Stimulated activated CD4-positive, alpha-beta T cell treated with anti-CD3 and anti-CD28 coated beads, Interleukin-2, amount 100 ng/mL, for 24 hours (primary cell): ENCODE data around the gene TMEM164.

Experiments
- DNase-seq, 2 donors: peaks; one replicate each; pipeline ENCODE4 v3.0.0-alpha.2; 2020

Gene TMEM164

DNA sequence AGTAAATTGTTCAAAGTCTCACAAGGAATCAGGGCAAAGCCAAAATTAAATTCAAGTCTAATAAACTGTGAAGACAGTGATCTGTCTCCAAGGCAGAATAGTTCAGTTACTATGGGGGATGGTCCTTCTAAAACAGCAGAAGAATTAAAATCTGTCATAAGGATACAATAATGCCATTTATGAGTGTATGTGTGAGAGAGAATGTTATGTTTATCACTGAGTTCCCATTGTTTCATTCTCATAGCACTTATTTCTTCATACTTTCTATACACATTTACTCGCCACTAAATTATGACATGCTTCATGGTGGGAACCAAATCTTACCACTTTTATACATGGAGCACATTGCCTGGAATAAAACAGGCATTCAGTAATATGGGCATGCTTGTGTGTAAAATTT is 212.5 kb downstream of the TMEM164 start:
- DNase-seq = no peak

DNA sequence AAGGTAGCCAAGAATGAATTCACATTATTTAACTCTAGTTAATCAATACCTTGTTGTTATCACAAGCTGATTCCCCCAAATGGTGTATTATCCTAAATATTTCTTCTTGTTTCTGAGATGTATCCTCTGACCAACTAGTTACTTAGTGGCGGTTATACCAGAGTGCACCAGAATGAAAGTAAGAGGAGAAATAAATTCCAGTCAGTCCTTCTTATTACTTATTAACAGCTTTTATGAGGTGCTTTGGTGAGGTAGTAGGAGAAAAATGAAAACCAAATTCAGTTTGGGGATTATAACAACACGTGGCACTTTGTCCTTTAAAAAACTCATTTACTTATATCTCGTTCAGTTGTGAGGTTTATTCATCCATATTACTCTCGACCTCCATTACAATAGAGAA is 213.1 kb downstream of the TMEM164 start:
- no peak for DNase-seq

DNA sequence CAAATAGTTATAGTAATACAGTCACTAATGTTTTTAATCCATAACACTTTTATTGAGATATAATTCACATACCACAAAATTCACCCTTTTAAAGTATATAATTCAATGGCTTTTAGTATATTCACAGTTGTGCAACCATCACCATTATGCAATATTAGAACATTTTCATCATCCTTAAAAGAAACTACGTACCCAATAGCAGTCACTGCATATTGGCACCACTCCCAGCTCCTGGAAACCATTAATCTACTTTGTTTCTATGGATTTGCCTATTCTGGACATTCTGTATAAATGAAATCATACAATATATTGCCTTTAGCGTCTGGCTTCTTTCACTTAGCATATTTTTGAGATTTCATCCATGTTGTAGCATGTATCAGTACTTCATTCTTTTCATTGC is 215.7 kb downstream of the TMEM164 start:
- no peak for DNase-seq

DNA sequence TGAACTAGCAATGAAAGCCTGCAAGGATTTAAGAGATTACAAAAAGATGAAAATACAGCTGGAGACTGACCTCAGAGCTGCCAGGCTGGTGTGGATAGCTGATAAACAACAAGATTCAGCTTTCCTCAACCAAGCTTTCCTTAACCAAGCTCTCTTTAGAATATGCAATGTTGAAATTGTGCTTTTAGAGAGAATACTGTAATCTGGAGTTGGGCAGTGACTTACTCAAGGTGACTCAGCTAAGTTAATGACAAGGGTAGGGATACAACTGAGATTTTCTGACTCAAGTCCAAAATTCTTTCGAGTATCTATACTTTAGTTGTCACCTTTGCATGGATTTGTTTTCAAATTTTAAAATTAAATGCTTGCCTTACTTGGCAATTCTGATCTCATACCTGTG is 217.0 kb downstream of the TMEM164 start:
- no peak for DNase-seq

DNA sequence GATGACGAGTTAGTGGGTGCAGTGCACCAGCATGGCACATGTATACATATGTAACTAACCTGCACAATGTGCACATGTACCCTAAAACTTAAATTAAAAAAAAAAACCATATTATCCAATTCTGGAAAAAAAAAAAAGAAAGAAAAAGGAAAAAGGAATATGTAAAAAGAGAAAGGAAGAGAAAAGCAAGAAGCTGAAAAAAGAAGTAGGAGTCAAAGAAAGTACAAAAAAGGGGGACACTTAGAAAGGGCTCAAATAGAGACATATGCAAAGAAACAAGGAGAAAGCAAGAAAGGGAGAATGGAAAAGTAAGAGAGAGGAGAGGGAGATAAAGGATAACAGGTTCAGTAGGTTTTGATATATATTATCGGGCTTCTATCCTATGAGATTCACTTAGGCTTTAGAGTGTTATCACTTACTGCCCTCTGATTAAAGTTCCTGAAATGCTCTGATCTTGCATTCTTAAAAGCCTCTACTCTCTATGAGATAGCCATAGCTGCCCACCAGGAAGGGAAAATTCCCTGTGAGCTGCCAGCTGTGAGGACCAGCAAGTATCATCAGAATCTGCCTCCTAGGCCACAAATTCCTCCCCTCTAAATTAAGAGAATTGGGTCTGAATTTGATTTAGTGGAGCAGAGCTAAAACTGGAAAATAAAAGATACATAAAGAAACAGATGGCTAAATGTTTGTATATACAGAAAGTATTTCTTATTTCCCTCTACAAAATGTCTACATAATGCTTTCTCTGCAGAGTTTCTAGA is 219.8 kb downstream of the TMEM164 start:
- DNase-seq = no peak

DNA sequence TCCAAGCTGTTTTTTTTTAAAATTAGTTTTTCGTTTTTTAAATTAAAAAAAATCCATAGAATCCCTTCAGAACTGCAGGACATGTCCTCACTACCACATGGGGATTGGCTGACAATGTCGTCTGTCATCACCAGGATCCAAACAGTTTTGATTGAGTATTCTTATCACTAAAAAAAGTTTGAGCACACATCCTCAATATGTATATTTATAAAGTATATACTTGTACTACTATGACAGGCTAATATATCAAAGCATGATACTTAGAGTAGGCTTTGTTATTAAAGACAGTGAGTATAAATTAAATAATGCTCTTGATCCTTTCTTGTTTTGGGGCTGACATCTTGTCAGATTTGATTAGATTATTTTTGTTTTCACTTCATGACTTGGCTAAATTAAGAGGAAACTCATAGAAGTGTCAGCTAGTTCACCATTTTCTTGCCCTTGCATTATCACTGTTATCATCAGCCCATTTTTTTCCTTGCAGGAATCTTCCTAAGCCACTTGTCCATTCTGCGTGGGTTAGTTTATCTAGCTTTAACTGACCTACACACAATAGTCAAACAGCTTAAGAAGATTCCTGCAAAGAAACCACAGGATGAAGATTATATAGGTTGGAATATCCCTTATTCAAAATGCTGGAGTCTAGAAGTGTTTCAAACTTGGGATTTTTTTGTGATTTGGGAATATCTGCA is 222.2 kb downstream of the TMEM164 start:
- no peak for DNase-seq

DNA sequence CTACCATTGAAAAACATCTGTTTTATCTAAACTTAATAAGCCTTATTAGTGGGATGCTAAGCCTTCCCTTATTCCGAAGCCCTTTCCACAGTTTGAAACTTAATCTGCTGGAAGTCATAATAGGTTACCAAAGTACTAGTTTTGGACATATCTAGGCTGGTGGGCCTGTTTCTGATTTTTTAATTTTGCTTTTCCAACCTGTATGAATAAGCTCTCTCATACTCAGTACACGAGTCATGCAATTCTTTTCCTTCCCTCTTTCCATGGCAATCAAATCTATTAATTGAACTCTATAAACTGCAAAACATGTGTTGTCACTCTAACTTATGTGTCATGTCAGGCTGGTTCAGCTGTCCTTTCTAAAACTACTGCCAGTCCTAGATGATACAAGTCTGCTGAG is 224.0 kb downstream of the TMEM164 start:
- no peak for DNase-seq
